ENCODE results near the gene AOX1. TPM values are rescaled to one million over a fixed set of nuclear protein-coding genes. Genes with fewer than 3 reads are reported as not detected.

The AOX1 gene
- total and polyA plus RNA-seq, 2 of the 8 experiments (the other 6 are each of a cell fraction or from before 2014, with no cell fraction given): 5.6 to 8.3 TPM

DNA sequence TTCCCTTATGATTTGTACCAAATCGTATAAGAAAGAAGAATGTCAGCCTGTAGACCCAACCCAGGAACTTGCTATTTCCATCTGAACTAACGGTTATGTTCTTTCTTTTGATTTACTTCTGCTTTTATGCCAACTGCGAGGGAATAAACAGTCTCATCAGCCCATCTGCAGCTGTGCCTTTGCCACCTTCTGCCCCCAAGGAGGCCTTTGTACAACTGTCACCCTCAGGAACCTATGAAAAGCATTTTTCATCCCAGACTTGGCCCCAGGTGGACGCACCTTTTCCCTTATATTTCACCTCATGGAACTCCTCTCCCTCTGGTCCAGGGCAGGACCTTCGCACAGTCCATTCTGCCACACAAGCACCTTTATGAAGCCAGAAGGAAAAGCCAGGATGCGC is 109.8 kb downstream of the AOX1 start:
- Histone ChIP-seq H3K4me2 (ENCODE audit: insufficient read depth in 1 of 2, low read depth in 2 of 2, low read length in 2 of 2) (no peak overlapping the region), H2AK5ac (ENCODE audit: low read depth, low read length) (no peak overlapping the region), H3K9ac (replicated peaks in 1 of 4; ENCODE audit: extremely low read depth in 1 of 4, low read depth in 3 of 4, low read length in 3 of 4) (no peak overlapping the region), H3K56ac (replicated peaks; ENCODE audit: insufficient read length, low read depth, low read length) (no peak overlapping the region), H4K5ac (ENCODE audit: insufficient read length, low read depth, low read length) (no peak overlapping the region), H3K4ac (replicated peaks; ENCODE audit: insufficient read length, low read depth, low read length) (no peak overlapping the region), H2BK5ac (ENCODE audit: low read depth, low read length) (no peak overlapping the region), H3K79me2 (ENCODE audit: control insufficient read depth in 1 of 2, insufficient read depth in 2 of 2, low read length in 2 of 2) (no peaks in the 10 kb centered on the region), H4K91ac (replicated peaks; ENCODE audit: insufficient read length, low read length) (no peak overlapping the region), H2BK120ac (replicated peaks; ENCODE audit: low read depth, low read length) (no peak overlapping the region), H2BK20ac (ENCODE audit: low read length) (no peak overlapping the region), H3K14ac (ENCODE audit: insufficient read length) (no peak overlapping the region), H2BK12ac (ENCODE audit: low read depth, low read length) (no peak overlapping the region), H3K4me3 (ENCODE audit: extremely low read depth in 1 of 4, insufficient read depth in 2 of 4, low read depth in 3 of 4, low read length in 4 of 4) (no peak overlapping the region), H3K79me1 (ENCODE audit: low read depth, low read length) (no peaks in the 10 kb centered on the region), H3K18ac (ENCODE audit: extremely low read depth, low read length) (no peak overlapping the region), H3K4me1 (replicated peaks in 1 of 4; ENCODE audit: control insufficient read depth in 3 of 4, insufficient read depth in 4 of 4, low read length in 3 of 4) (no peaks in the 10 kb centered on the region; a peak in 1 of 7 replicates), H4K8ac (ENCODE audit: extremely low read depth, insufficient read depth, low read length) (no peak overlapping the region), H3K9me3 (ENCODE audit: insufficient read depth in 2 of 2, low read depth in 1 of 2, low read length in 1 of 2) (no peaks in the 10 kb centered on the region), H3K27me3 (replicated peaks in 1 of 4; ENCODE audit: control insufficient read depth in 3 of 4, extremely low read depth in 1 of 4, insufficient read depth in 3 of 4, low read length in 3 of 4) (no peaks in the 10 kb centered on the region), H2AFZ (ENCODE audit: low read length) (no peak overlapping the region), H4K20me1 (replicated peaks in 1 of 2; ENCODE audit: control insufficient read depth in 1 of 2, insufficient read depth in 2 of 2, low read length in 2 of 2) (no peaks in the 10 kb centered on the region), H2BK15ac (ENCODE audit: low read length) (no peak overlapping the region), H3K27ac (ENCODE audit: low read depth, low read length) (no peak overlapping the region), H3K36me3 (ENCODE audit: control insufficient read depth in 2 of 4, insufficient read depth in 4 of 4, low read length in 3 of 4) (no peaks in the 10 kb centered on the region), H3K23ac (ENCODE audit: insufficient read length) (no peak overlapping the region), H3K23me2 (ENCODE audit: low read depth, low read length) (no peaks in the 10 kb centered on the region)
- FAIRE-seq: no peak
- ChIA-PET CTCF (ENCODE audit: partially characterized antibody) (interaction anchor here (0.7 to 1.5 kb wide), 6 partner anchors 10 to 169 kb away, joined by 3 to 6 read pairs (median 4); no protein-coding TSS in a partner anchor), POLR2A (ENCODE audit: partially characterized antibody) (interaction anchor here (0.9 kb wide), 1 partner anchor 9 kb away, joined by 3 read pairs; no protein-coding TSS in a partner anchor)
- no peak for DNase-seq (ENCODE audit: low read depth in 1 of 2, low spot score in 2 of 2)
- WGBS, 2 experiments (ENCODE audit: extremely low coverage in 1 of 2, insufficient coverage in 1 of 2, insufficient read length in 1 of 2, insufficient replicate concordance in 2 of 2, low coverage in 1 of 2, low lambda C conversion rate in 2 of 2, missing lambda C conversion rate in 1 of 2): 85% methylated on average over 6 of the region's 6 CpGs; no CpG with 5 or more reads in 1 of the 2 experiments
- TF ChIP-seq, protein P1, sequence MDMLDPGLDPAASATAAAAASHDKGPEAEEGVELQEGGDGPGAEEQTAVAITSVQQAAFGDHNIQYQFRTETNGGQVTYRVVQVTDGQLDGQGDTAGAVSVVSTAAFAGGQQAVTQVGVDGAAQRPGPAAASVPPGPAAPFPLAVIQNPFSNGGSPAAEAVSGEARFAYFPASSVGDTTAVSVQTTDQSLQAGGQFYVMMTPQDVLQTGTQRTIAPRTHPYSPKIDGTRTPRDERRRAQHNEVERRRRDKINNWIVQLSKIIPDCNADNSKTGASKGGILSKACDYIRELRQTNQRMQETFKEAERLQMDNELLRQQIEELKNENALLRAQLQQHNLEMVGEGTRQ (IDR thresholded peaks at IDR 0.05; ENCODE audit: low read length): no peak
- TF ChIP-seq SUZ12 (IDR thresholded peaks at IDR 0.05; ENCODE audit: low read length) (no peak), CBX5 (IDR thresholded peaks at IDR 0.05; ENCODE audit: low read depth, low read length) (no peak), ATF3 (IDR thresholded peaks at IDR 0.05; ENCODE audit: insufficient read depth, low read depth, low read length) (no peak), FOSL1 (IDR thresholded peaks at IDR 0.05; ENCODE audit: insufficient read depth, low read depth, low read length) (no peak), KDM1A (IDR thresholded peaks at IDR 0.05; ENCODE audit: borderline replicate concordance, low read length) (no peak), EP300 (IDR thresholded peaks at IDR 0.05; ENCODE audit: borderline replicate concordance in 1 of 2, low read depth in 2 of 2, low read length in 2 of 2) (no peak), RAD21 (IDR thresholded peaks at IDR 0.05 in 1 of 2, conservative IDR thresholded peaks at IDR 0.05 in 1 of 2; ENCODE audit: low read depth in 2 of 2, low read length in 2 of 2) (no peak), GTF2F1 (IDR thresholded peaks at IDR 0.05; ENCODE audit: borderline replicate concordance, low read depth, low read length) (no peak), JUN (IDR thresholded peaks at IDR 0.05; ENCODE audit: low read depth, low read length) (no peak), PHF8 (conservative IDR thresholded peaks at IDR 0.05; ENCODE audit: low read depth, low read length) (no peak), ASH2L (IDR thresholded peaks at IDR 0.05; ENCODE audit: low read length) (no peak)
